Astrocyte (in vitro differentiated cells and primary cell): ENCODE results near the gene FLNC.

ENCODE experiments used
- EZH2 ChIP-seq: IDR thresholded peaks from 2 replicates; pipeline ENCODE4 v1.6.1; 2012; ENCODE audit warnings: mild to moderate bottlenecking, low read length, inconsistent platforms; ENCODE audit not compliant: insufficient read depth
- TF ChIP-seq, protein P1 (sequence below): IDR thresholded peaks from 2 replicates; pipeline ENCODE4 v1.5.1; 2011; ENCODE audit warnings: low read depth, mild to moderate bottlenecking, inconsistent platforms, low read length, moderate library complexity; ENCODE audit not compliant: insufficient read depth

DNA sequence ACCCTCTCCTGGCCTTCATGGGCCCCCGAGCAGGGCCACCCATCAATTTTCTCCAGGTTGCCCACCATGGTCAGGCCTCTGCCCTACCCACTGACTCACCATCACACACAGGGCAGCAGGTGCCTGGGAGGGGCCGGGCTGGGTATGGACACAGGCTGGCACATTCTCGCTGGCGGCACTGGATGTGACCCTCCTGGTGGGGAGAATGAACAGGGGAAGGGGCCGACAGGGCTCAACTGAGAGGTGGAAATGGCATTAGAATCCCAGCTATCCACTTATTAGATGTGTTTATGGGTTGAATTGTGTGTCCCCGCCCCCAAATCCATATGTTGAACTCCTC, 63.9 kb downstream of the FLNC start:
- TF ChIP-seq, protein P1, sequence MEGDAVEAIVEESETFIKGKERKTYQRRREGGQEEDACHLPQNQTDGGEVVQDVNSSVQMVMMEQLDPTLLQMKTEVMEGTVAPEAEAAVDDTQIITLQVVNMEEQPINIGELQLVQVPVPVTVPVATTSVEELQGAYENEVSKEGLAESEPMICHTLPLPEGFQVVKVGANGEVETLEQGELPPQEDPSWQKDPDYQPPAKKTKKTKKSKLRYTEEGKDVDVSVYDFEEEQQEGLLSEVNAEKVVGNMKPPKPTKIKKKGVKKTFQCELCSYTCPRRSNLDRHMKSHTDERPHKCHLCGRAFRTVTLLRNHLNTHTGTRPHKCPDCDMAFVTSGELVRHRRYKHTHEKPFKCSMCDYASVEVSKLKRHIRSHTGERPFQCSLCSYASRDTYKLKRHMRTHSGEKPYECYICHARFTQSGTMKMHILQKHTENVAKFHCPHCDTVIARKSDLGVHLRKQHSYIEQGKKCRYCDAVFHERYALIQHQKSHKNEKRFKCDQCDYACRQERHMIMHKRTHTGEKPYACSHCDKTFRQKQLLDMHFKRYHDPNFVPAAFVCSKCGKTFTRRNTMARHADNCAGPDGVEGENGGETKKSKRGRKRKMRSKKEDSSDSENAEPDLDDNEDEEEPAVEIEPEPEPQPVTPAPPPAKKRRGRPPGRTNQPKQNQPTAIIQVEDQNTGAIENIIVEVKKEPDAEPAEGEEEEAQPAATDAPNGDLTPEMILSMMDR = no peak
- no peak for TF ChIP-seq EZH2
